Mucosa of descending colon (tissue), 3 donors: ENCODE measurements around the gene CLOCK. TPM values are rescaled to one million over a fixed set of nuclear protein-coding genes. Genes with fewer than 3 reads are reported as not detected.

Source experiments
- ATAC-seq: fragments of 200-7000 bp; cut with Tn5 transposase; one replicate; pipeline ENCODE4 v1.9.1; 2020; ENCODE audit warnings: mild to moderate bottlenecking, moderate library complexity
- DNase-seq, 3 donors: peaks; one replicate each; pipeline ENCODE4 v3.0.0-alpha.2; 2020
- H3K36me3 ChIP-seq: fragments of 200-600 bp; one replicate; pipeline ENCODE4 v1.8.0; 2021; ENCODE audit warnings: low read depth, mild to moderate bottlenecking
- H3K4me1 ChIP-seq: fragments of 200-600 bp; one replicate; pipeline ENCODE4 v1.8.0; 2021; ENCODE audit warnings: low read depth, mild to moderate bottlenecking
- H3K4me3 ChIP-seq: fragments of 200-600 bp; one replicate; pipeline ENCODE4 v1.8.0; 2021; ENCODE audit warnings: mild to moderate bottlenecking
- H3K9me3 ChIP-seq: fragments of 200-600 bp; one replicate; pipeline ENCODE4 v1.8.0; 2021; ENCODE audit warnings: mild to moderate bottlenecking
- CTCF ChIP-seq: fragments of 200-600 bp; IDR thresholded peaks from one replicate; pipeline ENCODE4 v1.8.0; 2022; ENCODE audit warnings: antibody characterized with exemption, mild to moderate bottlenecking
- intact Hi-C, 2 donors: fragments of 100-400 bp; cut with DNase I in 1 of 2; cut with micrococcal nuclease in 1 of 2; formaldehyde crosslinking; loops; one replicate each; pipeline versions ENCODE4 v1.11.0 to v1.11.1; 2022; cut with DNase I, micrococcal nuclease
- total RNA-seq, 3 donors: library from RNA; stranded (reverse); fragmentation: NEBNext Ultra II Directional in 2 of 3; extraction: Animal tissue kit (Norgen Biotek cat#: 25700) in 2 of 3; gene quantifications; one replicate each; pipeline versions ENCODE4 v1.2.1 to v1.2.4, GENCODE V29; 2021 to 2023
- donor health status: DM: no; HTN: no; CAD: no; lungs with moderate emphysema.
- donor health status: DM: no; HTN: no; CAD: no.
- donor health status: DM: no; HTN: yes; CAD: no.

The CLOCK gene
- total RNA-seq, 3 donors from 2014 or later = 17.4 to 33.1 (median 25.3) TPM

GRCh38 chr4:55510685-55511084 is 36.0 kb downstream of the CLOCK start:
- no peak for DNase-seq
- no peak for TF ChIP-seq CTCF
- Histone ChIP-seq H3K36me3 (no peaks in the 10 kb centered on the region), H3K9me3 (no peaks in the 10 kb centered on the region), H3K4me1 (no peaks in the 10 kb centered on the region), H3K4me3 (no peak overlapping the region)
- intact Hi-C loops = no loop called here
- no peak for ATAC-seq

GRCh38 chr4:55509266-55509665 is 37.4 kb downstream of the CLOCK start:
- ATAC-seq (no peak), DNase-seq (no peak)
- intact Hi-C loops = no loop called here
- no peaks in the 10 kb centered on the region for H3K4me1 ChIP-seq
- no peak for TF ChIP-seq CTCF
- H3K9me3 ChIP-seq = no peaks in the 10 kb centered on the region
- no peaks in the 10 kb centered on the region for H3K36me3 ChIP-seq
- no peak overlapping the region for H3K4me3 ChIP-seq

- no peaks in the 10 kb centered on the region for H3K36me3 ChIP-seq
- intact Hi-C loops = no loop called here
- H3K4me3 ChIP-seq = no peak overlapping the region
- no peaks in the 10 kb centered on the region for H3K9me3 ChIP-seq
- no peak for DNase-seq
- ATAC-seq = no peak
- H3K4me1 ChIP-seq = no peaks in the 10 kb centered on the region
- TF ChIP-seq CTCF = no peak
Measured at GRCh38 chr4:55507612-55508011, 39.1 kb downstream of the CLOCK start.

GRCh38 chr4:55503169-55503568 is 43.5 kb downstream of the CLOCK start:
- no peak for DNase-seq
- Histone ChIP-seq H3K4me1 (no peaks in the 10 kb centered on the region), H3K9me3 (no peaks in the 10 kb centered on the region), H3K4me3 (no peak overlapping the region), H3K36me3 (no peaks in the 10 kb centered on the region)
- no peak for ATAC-seq
- intact Hi-C loops = no loop called here
- TF ChIP-seq CTCF = no peak

- no peaks in the 10 kb centered on the region for H3K4me1 ChIP-seq
- ATAC-seq (no peak), DNase-seq (no peak)
- no peaks in the 10 kb centered on the region for H3K9me3 ChIP-seq
- H3K4me3 ChIP-seq = no peak overlapping the region
- H3K36me3 ChIP-seq = no peaks in the 10 kb centered on the region
- intact Hi-C loops = no loop called here
- TF ChIP-seq CTCF = no peak
Measured at GRCh38 chr4:55500072-55500471, 46.6 kb downstream of the CLOCK start.

GRCh38 chr4:55499495-55499894 is 47.2 kb downstream of the CLOCK start:
- TF ChIP-seq CTCF = no peak
- ATAC-seq (no peak), DNase-seq (no peak)
- H3K4me3 ChIP-seq = no peak overlapping the region
- no peaks in the 10 kb centered on the region for H3K4me1 ChIP-seq
- H3K36me3 ChIP-seq = no peaks in the 10 kb centered on the region
- H3K9me3 ChIP-seq = no peaks in the 10 kb centered on the region
- intact Hi-C loops = no loop called here
